SKM-1 (cell line): Measurements from ENCODE around the gene CARD10.

Experiments
- DNase-seq: peaks from one replicate; lab custom pipeline; 2025; ENCODE audit not compliant: unreplicated experiment; lab: John Stamatoyannopoulos, UW

Gene CARD10

DNA sequence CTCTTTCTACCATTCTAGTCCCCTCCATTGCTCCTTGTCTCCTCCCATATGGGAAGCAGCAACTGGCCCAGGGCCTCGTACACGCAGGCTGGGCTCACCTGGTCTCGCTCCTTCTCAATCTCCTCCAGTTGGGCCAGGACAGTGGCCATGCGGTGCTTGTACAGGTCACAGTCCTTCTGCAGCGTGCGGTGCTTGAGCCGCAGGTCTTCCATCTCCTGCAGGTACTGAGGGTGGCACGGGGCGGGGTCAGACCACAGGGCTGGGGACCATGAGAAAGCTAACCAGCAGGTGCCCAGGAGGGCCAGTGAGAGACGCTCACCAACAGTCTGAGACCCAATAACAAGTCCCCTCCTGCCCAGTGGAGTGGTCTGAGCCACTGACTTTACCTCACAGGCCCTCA is 11.5 kb downstream of the CARD10 start:
- DNase-seq, result no peak

DNA sequence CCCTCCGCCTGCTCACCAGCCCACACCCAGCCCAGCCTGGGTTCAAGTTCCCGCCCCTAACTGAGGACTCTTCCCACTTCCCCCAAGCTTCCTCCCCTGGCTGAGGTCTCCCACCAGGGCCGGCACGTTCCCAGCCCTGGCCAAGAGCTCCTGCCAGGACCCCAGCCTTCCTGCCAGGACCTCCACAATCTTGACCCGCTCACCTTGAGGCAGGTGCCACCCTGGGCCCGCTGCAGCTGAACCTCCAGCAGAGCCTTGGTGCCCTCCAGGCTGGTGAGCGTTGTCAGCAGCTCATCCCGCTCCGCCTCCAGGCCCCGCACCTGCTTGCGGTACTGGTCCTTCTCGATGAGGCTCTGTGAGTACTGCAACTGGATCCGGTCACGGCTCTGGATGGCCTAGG is 13.2 kb downstream of the CARD10 start:
- DNase-seq, result no peak

DNA sequence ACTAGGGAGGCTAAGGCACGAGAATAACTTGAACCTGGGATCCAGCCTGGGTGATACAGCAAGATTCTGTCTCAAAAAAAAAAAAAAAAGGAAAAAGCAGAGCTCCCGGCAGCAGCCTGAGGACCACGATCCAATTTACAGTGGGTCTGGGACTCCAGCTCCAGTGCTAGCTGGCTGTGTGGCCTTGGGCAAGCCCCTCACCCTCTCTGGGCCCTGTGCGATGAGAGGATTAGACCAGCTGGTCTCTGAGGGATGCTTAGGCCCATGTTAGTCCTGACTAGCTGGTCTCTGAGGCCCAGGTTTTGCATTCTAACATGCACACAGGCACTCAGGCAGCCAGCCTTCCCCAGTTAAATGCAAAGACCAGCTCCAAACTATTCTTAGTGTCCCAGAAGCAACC is 13.7 kb downstream of the CARD10 start:
- DNase-seq, result no peak

DNA sequence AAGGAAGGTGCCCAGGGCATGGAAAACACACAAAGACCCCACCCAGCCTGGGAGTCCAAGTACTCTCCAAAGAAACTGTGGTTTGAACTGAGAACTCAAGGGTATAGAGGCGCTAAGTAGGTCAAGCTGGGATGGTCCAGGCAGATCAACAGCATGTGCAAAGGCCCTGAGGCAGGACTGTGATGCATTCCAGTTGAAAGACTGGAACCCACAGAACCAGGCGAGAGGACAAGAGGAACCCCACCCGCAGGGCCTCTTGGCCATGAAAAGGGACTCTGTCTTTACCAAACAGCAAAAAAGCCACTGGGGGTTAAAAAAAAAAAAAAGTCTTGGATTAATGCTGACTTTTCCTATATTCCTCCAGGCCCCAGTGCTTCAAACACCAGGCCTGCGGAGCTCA is 14.3 kb downstream of the CARD10 start:
- DNase-seq, result no peak

DNA sequence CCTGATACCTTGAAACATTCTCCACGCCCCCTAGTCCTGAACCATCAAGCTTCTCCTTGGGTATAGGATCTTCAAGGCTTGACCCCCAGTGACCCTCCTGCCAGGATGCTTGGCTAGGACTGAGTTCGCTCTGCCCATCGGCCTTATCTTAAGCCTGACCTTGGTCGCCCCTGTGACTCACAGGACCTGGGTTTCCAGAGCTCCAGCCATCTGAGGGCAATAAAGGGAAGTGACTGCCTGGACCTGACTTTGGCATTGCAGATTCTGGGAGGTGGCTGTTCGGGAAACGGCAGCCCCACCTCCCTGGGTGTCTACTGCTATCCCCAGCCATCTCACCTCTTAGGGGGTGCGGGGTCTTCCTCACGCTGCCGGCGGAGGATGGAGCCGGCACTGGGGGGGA is 15.4 kb downstream of the CARD10 start:
- DNase-seq, result peak; percentile 21

DNA sequence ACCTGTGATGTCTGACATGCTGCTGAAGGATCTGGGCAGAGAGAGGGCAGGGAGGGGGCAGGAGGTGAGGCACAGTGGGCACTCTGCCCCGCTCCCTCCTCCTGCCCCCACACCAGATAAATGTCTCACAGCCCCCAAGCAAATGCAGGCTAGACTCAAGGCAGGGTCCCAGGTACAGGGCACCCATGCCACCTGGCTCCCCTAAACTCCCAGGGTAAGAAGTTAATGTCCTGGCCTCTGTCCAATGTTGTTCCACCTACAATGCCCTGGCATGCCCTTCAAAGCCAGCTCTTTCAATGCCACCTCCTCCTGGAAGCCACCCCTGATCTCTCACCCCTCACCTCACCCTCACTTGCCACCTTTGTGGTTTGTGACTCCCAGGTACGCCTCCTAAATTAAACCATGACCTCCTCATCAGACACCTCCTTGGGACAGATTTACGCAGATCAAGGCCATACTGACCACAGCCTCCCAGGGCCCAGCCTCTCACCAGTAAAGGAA is 16.0 kb downstream of the CARD10 start:
- DNase-seq, result no peak

DNA sequence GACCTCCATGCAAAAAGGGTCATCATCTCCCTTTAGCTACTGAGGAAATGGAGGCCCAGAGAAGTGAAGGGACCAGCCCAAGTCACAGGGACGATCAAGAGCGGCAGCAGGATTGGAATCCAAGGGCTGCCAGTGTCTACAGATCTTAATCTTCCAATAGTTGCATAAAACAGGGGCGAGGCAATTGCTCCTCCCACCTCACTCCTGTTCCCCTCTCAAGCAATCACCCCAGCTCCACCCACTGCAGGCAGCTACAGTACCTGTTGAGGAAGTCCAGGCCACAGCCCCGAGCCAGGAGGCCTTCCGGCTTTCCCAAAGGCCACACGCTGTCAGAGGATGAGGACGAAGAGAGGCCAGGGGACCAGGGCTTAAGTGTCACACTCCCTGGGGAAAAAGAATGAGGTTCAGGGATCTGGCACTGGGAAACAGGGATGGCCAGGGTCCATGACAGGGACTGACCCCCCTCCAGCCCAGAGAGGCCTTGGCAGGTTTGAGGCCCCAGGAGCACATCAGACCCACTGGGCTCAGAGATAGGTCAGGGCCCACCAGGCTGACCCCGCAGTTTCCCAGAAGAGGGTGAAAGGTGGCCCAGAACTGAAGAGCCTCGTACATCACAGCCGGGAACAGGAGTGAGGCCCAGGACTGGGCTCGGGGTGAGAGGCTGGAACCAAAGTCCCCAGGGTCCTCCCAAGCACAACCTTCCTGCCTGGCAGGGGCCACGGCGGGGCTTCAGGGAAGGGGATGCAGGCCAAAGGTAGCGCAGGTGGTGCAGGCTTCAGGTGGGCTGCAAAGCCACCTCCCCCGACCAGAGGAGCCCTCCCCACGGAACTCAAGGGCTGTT is 16.7 kb downstream of the CARD10 start:
- DNase-seq, result no peak

DNA sequence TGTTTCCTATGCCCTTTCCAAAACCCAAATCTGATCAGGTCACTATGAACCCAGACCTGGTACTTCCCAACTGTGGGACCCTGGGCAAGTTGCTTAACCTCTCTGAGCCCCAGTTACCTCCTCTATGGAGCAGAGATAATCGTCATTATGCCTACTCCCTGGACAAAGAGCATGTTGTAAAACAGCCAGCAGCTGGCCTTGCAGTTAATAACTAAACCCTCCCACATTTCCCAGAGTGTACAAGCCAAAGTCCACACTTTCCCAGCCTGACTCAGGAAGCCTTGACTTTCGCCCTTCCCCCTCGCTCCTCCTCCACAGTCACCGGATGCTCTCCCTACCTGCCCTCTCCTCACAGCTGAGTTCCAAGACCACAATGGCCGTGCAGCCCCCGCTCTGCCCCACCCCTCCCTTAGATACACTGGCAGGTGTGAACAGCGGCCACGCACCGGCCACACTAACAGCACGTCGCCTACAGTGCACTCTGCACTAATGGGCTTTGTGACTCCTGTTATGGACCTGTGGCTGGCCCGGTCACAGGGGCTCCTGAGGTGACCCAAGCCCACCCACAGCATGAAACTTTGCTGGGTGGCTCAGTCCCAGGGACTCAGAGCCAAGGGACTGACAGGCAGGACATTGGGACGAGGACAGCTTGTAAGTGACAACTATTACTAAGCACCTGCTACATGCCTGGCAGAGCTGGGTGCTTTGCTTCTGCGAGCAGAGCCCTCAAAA is 17.4 kb downstream of the CARD10 start:
- no peak for DNase-seq

DNA sequence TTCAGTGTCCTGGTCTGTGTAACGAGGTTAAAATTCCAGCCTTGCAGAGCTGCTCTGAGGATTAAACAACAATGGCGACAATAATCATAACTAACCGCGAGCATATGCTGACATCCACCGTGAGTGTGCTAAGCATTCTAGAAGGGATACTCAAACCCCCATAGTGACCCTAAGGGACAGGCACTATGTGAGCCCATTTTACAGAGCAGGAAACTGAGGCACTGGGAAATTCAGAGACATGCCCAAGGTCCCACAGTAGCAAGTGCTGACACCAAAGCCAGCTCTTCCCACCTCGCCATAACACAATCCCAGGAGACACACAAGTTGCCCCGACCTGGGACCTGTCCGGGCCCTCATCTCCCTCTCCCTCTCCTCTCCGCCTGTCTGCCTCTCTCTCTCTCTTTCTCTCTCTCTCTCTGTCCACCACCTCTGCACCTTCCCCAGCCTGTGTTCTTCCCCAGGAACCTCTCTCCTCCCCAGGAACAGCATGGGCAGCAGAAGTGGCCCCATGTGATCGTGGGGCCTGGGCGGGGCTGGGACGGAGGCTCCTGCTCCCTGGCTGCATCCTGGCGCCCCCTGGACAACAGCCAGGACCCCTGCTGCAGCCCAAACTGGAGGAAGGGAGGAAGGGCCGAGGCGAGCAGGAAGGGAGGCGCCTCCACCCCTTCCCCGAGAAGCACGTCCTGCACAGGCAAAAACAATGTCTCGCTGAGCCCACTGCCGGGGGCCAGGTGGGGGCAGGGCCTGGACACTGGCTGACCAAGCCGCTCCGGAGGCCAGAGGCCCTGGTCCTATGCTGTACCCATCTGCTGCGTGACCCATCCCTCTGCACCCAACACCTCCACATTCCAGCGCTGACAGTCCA is 18.2 kb downstream of the CARD10 start:
- no peak for DNase-seq

DNA sequence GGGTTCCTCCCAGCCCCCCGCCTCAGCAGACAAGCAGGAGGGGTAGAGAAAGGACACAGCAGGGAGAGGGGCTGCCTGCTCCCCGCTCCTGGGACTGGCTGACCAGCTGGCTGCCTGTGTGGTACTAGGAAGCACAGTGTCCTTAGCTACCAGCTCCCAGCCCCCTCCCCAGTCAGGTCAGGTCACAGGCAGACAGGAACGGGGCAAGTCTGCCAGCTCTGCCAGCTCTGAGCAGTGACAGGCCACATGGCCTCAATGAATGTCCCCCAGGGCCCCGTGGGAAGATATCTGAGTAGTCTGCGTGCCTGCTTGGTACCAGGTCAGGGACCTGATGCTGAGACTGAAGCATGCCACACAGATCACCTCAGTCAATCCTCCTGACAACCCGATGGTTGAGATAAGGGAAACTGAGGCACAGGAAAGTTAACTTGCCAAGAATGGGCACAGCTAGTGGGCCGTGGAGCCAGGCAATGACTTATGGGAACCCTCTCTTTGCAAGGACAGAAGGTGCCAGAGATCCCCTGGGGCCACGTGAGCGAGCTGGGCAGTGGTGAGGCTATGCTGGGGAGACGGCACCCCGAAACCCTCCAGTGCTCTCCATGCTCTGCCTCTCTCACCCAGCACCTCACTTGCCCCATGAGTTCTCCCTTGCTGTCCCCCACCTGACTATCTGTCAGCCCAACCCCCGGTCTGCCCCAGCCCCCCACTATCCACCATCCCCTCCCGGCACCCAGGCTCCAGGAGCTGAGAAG is 19.2 kb downstream of the CARD10 start:
- no peak for DNase-seq

DNA sequence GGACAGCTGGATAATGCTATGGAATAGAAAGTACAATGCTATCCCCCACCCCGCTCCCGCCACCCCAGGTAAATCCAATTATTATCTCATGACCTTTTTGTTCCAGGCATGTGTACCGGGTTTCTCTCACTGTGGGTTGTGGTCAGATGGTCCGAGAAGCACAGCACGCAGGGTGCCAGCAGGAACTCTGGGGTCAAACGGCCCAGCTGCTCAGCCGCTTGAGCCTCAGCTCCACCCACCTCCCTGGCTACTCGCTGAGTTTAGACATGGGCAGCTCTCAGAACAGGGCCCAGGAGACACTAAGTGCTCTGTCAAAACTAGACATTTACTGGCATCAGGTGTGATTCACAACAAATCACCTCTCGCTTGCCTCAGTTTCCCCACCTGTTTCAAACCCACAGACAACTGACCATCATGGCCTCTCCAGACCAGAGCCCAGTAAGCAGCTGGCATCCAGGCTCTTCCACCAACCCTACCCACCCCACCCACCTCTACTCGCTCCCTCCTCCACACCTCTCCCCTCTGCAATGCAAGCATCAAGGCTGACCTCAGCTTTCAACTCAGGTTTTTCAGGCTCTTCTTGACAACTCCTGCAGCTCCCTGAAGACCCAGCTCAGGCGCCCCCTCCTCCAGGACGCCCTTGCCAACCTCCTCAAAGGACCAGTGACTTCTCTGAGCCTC is 20.0 kb downstream of the CARD10 start:
- DNase-seq, result no peak

DNA sequence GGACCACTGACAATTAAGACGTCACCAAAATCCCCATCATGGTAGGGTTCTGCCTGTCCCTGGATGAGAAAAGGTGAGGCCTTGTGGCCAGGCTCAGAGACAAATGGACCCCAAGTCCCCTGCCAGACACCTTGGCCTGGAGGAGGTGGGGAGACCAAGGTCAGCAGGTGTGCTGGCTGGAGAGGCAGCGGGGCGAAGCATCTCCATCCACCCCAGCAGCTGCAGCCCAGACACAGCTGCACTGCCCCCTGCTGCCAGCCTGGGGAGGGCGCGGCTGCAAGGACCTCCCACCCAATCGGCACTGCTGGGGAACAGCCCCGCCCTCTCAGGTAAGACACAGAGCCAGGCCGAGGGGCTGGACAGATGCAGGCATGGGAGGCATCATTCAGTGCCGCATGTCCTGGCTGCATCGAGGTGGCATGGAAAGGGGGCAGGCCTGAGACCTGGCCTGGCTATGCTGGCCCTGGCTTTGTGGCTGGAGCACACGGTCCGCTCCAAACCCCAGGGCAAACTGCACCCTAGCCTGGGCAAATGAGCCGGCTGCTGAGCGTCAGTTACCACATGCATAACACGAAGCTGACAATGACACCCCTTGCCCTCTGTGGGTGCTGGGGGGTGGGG is 20.8 kb downstream of the CARD10 start:
- DNase-seq, result no peak

DNA sequence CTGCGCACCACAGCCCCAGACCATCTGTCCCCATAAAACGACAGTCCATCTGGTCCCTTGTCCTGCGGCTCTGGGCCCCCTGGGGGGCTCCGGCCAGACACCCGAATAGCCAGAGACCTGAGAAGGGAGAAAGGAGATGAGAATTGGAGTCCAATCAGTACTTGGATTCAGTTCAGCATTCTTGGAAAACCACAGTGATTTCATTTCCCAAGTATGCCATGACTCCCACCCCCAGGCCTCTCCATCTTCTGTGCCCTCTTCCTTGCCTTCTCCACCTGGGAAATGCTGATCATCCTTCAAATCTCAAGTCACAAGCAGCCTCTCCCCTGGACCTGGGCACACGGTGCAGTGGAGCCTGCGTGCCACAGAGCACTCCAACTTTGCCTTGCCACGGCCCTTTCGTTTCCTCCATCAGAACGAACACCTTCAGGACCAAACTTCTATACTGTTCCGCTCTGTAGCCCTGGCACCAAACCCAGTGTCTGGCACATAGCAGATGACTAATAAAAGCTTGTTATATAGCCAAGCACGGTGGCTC is 22.1 kb downstream of the CARD10 start:
- DNase-seq, result no peak

DNA sequence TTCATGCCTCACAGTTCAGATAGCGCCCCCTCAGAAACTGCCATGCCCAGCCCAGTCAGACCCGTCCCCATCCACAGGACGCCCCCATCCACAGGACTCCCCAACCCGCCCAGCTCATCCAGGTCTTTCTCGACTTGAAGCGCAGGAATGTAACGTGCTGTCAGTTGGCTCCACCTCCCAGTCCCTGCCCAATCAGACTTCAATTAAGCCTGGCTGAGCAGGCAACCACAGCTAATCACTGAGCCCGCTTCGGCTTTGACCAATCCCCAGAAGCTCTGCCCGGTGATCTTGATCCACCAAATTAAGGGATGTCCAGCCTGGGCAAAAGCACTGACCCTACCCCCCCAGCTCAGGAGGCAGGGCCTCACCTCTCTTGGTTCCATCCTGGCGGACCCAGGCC is 22.6 kb downstream of the CARD10 start:
- no peak for DNase-seq

DNA sequence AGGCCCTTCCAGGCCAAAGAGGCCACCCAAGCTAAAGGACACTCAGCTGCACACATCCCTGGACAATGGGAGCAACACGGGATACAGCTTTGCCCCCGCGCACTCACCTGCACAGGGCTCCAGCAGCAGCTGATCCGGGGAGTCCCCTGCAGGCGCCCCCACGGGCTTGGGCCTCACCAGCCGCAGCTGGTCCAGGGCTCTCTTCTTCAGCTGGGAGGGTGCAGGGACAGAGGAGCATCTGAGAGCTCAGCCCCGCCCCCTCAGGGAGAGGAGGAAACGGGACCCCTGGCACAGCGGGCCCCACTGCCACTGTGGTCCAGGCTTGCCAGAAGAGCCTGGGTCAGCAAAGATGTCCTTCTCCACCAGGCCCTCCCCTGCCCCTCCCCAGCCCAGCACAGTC is 25.2 kb downstream of the CARD10 start:
- DNase-seq, result no peak

DNA sequence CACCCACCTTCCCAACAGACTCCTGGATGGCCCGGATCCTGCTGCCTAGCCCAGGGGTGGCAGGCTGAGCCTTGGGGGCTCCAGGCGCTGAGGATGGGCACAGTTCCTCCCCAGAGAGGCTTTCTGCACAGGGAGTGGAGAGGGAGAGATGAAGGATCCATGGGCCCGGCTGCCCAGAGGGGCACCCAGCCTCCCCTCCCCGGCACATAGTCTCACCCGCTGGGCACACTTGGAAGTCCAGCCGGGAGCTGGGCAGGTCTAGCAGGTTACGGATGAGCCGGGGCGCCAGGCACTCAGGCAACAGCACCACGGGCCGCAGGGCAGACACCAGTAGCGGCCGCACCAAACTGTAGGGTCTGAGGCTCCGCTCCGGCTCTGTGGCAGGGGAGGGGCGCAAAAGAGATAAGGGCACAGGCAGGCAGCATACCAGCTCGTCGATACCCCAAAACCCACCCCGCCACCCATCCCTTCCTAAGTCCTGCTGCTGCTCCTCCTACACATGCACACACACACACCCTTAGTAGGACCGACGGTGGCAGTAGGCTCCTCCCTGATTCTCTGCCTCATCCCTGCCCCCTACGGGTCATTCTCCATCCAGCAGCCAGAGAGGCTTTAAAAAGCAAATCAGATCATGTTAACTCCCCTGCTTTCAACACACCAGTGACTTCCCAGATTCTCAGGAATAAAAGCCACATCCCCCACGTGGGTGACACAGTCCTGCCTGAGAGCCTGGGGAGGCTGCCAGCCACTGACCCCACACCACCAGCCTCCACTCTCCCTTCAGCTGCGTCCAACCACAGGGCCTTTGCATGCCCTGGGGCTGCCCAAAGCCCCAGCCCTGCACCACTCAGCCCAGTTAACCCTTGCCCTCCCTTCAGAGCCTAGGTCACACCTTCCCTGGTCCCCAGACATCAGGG is 26.5 kb downstream of the CARD10 start:
- DNase-seq, result peak; percentile 75

DNA sequence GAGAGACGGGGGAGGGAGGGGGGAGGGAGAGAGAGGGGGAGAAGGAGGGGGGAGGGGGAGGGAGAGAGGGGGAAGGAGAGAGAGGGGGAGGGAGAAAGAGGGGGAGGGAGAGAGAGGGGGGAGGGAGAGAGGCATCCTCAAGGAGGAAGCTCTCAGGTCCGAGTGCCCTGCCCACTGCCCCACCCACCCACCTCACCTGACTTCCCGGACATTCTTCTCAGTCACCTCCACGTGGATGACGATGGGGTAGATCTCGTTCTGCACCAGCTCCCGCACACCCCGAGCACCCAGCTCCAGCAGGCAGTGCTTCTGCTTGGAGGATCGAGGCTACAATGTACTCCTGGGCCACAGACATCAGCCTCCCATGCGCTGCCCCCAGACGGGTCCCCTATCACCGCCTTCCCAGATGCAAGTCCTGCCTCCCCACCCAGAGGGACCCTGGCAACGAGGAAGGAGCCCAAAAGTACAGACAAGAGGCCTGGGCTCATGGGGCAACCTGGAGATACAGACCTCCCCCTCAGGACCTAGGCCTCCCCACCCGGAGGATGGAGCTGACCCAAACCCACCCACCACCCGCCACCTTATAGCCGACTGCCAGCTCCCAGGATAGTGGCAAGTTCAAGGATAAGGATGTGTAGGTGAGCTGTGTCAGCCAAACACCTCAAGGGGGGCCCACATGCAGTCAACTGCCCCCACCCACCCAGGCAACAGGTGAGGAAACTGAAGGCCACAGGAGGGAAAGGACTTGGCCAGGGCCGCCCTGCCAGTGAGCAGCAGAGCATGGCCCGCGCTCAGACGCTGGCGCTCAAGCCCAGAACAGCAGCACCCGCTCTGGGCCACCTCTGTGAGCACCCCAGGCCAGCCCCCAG is 27.4 kb downstream of the CARD10 start:
- no peak for DNase-seq
